Activated effector memory CD4-positive, alpha-beta T cell treated with anti-CD3 and anti-CD28 coated beads, Interleukin-2, amount 50 U/mL, for 16 hours (primary cell): ENCODE data around the gene CTBP1.
"Not testable (repeated sequence)": the region's sequence is repeated elsewhere in the genome, so short reads cannot be mapped to it uniquely, and the experiment has no call there.

Source experiments
- DNase-seq: peaks from one replicate; pipeline ENCODE4 v3.0.0-alpha.2; 2020

CTBP1 gene

DNA sequence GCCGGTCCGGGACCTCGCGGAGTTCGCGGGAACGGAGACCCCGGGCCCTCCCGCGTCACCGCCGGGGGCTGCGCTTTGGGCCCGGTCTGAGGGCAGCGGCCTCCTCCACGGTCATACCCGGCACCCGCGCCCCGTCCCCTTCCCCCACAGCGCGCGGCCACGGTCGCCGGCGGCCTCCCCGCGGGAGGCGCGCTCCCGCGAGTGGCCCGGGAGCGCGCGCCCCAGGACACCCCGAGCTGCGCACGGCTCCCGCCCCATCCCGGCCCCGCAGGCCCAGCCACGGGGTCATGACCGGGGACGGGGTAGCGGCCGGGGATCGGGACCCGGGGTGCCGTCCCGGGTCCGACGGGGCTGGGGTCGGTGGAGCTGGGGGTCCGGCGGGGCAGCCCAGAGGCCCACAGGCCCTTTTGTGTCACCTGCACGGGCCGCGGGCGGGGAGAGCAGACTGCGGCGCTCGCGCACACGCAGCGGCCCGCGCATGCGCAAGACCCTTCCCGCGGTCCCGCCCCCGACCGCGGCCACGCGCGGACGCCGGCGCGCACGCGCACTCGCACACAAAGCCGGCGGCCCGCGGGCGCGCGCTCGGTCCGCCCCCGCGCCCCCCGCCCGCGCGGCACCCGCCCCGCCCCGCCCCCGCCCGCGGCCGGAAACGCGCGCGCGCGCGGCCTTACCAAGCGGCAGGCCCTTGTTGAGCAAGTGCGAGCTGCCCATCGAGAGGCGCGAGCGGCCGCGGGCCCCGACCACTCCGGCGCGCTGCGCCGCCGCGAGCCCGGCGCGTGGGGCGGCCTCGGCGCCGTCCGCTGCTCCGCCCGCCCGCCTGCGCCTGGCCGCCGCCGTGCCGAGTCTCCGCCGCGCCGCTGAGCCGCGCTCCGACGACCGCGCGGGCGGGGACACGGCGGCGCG is at the start of gene CTBP1:
Gene CTBP1, minus strand, starts transcription at position 886 of the 903 bp plus-strand sequence. CDS start 7,799 bp downstream, outside the sequence.
- peak; percentile 94 for DNase-seq

DNA sequence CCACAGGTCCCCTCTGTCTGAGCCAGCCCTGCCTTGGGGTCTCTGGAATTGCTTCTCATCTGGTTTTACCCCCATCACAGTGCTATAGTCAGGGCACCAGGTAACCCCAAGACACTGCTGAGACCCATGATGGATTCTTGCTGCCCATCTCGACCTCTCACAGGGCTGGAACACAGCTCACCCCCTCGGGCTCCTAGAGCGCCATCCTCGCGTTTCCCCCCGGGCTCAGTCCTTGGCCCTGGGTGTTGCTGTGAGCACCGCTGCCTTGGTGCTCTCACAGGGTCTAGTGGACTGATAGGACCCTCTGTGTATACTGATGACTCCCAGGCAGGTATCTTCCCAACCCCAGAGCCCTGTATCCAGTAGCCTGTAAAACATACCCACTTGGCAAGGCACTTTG is 49.5 kb upstream of the CTBP1 start:
- DNase-seq = peak; percentile 39

DNA sequence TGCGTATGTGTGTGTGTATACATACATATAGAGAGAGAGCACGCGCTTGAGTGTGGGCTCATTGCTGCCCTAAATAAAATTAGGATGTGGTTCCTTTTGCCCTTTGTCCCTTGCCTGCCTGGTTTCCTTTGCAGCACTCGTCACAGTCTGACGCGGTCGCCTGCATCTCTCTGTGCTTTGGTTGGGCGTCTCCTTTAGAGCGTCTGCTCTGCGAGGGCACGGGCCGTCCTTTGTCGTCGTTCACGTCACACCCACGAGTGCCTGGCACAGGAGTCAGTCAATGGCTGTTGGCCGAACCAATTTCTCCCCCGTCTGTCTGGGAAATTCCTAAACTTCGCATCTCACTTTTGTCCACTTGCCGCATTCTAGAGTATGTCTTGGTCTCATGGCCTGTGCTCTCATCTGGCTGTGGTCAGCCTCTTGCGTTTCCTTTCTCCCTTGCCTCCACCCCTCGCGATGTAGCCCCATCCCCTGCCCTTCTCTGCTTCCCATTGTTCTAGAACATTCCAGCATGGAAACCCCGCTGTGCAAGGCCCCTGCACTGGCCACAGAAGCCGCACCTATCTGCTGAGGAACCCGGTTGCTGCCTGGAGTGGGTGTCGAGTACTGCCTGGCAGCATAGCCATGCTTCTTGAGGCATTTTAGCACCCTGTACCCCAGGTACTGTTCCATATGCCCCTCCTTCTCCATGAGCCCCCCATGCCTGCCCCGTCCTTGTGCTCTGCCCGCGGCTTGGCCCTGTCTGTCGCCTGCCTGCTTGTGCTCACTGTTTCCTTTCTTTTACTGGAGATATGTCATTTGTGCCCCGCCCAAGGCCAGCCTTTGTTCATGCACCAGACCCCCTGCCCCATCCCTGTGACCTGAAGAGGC is 48.8 kb upstream of the CTBP1 start:
- DNase-seq = peak; percentile 72

DNA sequence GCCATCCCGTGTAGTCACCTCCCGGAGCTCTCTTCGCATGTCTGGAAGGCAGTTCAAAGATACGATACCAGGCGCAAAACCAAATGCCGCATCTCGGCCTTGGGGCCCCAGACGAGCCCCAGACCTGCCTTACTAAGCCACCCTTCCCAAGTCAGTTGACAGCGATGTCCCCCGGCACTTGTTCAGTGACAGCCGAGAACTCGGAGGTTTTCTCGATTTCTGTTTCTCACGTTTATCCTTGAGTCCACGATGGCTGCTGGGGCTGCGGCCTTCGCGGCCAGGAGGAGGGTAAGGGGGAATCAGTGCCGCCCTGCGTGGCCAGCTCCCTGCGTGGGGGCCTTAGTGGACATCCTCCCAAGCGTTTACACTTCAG is 48.1 kb upstream of the CTBP1 start:
- DNase-seq = peak; percentile 49

DNA sequence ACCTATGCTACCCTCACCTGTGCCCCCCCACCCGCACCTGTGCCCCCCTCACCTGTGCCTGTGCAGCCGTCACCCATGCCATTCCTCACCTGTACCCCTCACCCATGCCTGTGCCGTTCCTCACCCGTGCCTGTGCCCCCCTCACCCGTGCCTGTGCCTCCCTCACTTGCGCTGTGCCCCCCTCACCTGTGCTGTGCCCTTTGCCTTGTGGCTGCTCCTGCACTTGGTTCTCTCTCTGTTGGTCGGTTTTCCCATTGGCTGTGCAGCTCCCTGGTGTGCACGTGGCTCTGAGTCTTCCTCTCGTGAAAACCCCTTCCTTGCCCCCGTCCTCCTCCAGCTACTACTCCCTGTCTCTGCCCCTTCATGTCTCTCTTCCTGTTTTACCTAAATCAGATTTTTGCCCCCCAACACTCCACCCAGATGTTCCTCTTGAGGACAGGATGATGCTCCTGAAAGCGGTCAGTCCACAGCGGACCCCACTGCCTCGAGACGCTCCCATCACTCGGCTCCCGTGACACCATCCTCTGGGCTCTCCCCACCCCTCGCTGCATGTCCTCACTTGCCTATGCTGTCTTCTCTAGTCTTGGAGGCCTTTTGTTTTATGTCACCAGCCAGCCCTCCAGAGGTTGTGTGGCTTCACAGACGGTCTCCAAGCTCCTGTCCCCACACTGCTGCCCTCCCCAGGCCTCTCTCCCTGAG is 47.5 kb upstream of the CTBP1 start:
- peak; percentile 48 for DNase-seq

DNA sequence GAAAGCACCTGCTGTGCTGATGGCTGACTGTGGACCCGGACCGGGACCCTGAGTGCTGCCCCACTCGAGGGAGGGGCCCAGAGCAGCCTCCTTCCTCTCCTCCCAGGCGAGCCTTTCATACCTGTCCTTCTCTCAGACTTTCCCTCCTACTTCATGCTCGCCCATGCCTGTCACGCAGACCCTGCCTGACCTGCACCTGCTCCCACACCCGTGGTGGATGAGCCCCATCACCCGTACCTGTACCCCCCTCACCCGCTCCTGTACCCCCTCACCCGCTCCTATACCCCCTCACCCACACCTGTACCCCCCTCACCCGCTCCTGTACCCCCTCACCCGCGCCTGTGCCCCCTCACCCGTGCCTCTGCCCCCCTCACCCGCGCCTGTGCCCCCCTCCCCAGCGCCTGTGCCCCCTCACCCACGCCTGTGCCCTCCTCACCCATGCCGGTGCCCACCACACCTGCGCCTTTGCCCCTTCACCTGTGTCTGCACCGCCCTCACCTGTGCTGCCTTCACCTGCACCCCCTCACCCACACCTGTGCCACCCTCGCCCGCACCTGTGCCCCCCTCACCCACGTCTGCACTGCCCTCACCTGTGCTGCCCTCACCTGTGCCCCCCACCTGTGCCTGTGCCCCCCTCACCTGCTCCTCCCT is 46.6 kb upstream of the CTBP1 start:
- peak; percentile 52 for DNase-seq

DNA sequence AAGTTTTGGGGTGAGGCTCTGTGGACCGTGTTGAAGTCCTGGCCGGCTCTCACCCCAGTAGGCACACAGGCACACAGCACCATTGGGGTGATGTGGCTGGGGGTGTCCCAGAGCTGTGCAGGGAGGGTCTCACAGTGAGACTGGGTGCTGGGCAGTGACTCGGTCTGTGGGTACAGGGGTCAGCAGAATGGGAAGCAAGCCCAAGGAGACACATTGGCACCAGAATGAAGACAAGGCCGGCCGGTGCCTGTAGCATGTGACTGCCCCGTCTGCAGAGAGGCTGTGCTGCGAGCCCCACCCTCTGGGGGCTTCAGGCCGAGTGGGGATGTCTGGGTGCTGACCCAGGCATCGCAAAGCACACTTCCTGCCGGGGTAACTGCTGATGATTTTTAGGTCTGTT is 46.0 kb upstream of the CTBP1 start:
- DNase-seq = peak; percentile 60

DNA sequence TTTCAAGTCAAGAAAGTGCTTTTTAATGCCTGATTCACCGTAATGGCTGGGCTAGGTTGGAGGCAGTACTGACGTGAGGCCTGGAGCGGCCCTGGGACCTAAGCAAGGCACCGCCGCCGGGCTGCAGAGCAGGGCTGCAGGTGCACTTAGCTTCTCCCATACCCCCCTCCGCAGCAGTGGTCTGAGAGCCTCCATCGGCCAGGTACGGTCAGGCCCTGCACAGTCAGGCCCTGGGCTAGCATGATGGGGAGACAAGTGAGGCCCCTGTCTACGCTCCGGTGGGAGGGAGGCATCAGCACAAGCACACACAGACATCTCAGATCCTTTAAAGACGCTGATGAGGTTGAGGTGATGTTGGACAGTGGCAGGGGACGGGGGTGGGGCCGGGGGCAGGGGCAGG is 45.5 kb upstream of the CTBP1 start:
- DNase-seq = peak; percentile 45

DNA sequence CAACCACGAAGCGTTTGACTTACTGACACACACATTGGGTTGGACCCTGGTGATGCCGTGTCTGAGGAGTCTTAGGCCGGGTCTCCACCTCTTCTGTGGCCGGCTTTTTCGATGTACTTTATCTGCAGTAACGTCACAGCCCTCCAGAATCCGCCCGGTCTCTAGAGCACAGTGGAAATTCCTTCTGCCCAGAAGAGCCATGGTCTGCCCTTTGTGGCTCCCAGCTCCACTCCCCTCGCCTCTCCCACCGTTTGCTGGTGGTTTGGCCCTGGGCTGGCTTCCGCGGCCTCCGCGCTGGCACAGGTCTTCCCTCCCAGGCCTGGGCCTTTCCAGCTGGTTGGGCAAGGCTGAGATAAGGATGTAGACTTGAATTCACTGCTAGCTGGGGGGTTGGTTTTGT is 45.1 kb upstream of the CTBP1 start:
- peak; percentile 44 for DNase-seq

DNA sequence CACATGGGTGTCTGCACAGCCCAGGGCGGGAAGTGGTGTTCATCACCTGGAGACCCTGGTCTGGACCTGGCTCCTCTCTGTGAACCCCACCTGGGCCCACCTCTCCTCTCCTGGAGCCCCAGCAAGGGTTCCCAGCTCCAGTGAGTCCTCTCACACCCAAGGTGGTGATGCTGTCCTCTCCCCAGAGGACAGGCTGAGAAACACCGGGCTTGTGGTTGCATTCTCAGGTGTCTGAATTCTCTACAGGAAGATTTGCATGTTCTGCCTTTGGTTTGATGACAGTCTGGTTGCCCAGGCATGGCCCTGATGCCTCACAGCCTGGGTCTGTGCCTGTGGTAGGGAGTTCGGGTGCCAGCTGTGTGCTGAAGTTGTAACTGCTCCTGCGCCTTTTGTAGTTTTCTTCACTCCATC is 44.6 kb upstream of the CTBP1 start:
- DNase-seq = peak; percentile 49

DNA sequence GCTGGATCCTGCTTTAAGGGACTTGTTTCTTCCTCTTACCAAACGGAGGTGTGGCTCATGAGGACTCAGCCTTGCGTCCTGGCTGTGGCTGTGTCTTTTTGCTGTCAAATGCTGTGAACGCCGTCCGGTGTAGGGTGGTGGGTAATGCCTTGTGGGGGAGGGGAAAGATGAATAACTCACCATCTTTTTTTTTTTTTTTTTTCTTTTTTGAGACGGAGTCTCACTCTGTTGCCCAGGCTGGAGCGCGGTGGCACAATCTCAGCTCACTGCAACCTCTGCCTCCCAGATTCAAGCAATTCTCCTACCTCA is 43.7 kb upstream of the CTBP1 start:
- DNase-seq = not testable (repeated sequence)

DNA sequence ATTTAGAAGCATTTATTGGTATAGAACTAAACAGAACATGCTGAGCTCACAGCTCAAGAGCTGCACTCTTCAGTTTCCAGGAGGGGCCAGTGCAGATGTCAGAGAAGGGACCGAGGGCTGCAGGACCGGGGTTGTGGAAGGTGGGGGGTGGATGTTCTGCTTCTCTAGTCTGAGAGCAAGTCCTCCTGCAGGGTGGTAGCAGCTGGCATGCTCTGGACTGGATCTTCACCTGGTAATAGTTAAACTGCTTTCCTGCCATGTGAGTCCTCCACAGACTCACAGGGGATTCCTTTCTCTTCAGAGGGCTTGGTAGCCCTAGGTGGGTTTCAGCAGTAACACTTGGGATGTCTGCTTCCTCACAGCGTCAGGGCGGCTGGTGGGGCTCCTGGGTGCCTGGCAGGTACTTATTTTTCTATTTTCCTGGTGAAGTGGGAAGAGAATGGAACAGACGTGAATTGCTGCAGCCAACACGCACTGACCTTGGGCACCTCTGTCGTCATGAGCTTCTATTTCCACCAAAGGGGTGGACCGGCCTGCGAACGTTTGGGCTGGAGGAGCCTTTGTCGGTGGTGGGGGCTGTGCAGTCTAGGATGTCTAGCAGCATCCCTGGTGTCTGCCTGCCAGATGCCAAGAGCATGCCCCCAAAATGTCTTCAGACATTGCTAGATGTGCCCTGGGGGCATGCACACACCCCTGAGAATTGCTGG is 43.2 kb upstream of the CTBP1 start:
- DNase-seq = peak; percentile 54

DNA sequence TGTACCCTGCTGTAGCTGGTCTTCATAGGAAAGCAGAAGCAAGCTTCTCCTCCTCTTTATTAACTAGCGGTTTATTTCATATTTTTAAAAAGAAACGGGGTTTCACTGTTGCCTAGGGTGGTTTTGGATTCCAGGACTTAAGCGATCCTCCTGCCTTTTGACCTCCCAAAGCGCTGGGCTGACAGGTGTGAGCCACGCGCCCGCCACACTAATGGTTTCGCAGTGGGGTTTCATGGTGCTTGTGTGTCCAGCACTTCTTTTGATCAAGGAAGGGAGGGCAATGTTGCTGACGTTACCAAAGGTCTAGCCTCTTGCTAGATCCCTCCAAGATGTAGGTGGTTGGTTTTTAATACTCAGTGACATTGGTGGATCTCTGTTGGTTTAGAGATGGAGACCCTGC is 42.2 kb upstream of the CTBP1 start:
- DNase-seq = peak; percentile 59

DNA sequence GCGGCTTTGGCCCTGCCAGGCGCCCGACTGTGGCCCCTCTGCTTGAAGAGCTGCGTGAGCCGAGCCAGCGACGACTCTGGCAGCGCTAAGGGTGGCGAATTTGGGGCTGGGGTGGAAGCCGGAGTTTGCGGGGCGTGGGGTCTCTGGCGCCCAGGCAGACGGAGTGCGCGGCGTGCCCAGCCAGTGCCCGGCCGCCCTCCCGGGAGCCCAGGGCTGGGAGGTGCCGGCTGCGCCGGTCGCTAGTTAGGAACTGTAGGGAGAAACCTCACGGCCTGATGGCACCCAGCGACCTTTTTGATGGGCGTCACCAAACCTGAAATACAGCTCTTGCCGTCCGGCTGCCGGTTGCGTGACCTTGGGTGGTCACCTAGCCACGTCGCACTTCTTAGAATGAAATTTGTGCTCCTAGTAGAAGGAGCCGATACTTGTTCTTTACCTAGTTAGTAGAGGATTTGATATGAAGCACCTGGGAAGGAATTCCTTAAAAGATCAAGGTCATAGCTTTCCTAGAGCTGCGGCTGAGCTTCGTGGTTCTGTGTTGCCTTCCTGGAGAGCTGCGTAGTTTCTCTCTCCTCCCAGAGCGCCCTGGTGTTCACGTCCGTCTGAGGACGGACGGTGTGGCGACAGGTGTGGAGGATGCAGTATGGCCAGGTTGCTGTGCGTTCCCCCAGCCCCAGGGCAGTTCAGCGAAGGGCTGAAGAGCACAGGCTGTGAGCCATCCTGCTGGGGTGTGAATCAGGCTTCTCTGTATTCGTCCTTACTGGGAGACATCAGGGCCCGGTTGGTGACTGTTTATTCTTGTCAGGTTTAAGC is 41.4 kb upstream of the CTBP1 start:
- peak; percentile 68 for DNase-seq

DNA sequence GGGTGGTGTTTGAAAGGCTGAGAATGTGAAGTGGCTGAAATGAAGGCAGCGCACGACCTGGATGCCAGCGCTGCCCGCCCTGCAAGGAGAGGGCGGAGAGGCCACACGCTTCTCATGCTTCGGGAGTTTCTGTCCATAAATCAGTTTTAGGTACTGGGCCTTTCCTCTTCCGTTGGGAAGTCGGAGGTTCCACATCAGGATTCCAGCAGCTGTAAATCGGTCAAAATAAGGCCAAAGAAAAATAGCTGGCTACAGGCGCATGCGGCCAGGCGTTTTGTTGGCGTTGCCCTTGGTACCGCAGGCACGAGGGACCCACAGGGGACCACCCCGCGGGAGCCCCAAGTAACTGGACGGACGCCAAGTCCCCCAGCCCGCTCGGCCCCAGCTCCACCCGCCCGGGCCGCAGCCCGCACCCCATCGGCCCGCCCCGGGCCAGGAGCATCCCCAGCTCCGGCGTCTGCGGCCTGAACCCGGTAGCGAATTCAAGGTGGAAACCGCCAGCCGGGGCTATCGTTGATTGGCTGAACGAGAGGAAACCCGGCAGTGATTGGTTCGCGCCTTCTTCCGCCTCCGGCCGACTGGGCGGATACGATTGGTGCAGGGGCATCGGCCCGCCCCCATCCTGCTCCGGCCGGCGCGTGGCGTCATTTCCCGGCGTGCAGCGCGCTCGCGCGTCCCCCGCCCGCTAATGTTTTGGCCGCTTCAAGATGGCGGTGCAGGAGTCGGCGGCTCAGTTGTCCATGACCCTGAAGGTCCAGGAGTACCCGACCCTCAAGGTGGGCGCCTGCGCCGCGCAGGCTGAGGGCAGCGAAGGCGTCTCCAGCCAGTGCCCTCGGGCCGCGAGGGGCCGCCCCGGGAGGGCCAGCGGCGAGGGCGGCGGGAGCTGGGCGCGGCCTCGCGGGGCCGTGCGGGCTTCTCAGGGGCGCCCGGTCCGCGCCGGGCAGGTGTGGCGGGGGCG is 40.6 kb upstream of the CTBP1 start, which contains the start of gene MAEA:
Gene MAEA, plus strand, starts transcription at position 685 of the 958 bp plus-strand sequence. Its CDS starts 23 bp downstream, at position 708.
- DNase-seq = peak; percentile 99

DNA sequence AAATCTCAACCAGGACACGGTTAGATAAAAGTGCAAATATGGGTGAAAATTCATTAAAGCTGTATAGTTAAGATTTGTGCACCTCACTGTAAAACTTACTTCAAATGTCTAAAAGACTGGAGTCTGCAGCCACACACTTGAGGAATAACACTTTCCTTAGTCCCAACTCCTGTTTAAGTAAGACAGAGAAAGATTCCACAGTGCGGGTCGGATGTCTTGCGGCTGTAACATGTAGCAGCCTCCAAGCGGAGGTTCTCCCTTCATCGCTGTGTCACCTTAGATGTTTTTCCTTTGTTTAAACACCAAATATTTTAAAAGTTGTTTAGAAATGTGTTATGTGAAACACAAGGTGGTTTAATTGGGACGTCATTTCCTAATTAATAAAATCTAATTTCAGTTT is 39.9 kb upstream of the CTBP1 start:
- no peak for DNase-seq

DNA sequence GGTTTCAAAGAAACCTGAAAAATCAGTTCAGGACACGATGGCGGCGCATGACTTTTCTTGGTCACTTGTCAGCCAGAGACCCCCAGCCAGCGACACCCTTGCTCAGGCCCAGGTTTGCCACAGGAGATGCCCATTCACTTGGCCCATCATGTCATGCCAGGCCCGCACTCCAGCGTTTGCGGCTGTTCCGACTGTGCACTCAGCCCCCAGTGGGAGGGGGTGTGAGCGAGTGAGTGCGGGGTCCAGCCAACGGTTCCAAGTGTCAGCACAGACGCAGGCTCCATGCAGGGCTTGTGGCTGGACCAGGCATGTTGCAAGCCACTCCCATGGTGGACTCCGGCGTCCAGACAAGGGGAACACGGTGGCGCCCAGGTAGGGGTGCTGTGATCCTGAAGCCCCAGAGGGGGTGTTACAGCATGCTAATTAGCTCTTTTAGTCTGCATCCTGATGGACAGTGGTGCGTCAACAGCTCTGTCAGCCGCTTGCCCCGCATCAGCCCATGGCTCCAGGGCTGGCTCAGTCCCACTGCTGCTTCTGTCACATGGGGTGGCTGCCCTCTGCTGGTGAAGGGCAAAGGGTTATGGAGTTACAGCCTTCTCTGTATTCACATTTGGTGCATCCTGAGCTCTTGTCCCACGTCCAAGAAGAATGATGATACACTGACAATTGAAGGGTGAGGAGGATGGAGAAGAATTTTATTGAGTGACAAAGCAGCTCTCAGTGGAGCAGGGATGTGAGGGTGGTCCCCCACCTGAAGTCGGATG is 37.0 kb upstream of the CTBP1 start:
- DNase-seq = peak; percentile 76

DNA sequence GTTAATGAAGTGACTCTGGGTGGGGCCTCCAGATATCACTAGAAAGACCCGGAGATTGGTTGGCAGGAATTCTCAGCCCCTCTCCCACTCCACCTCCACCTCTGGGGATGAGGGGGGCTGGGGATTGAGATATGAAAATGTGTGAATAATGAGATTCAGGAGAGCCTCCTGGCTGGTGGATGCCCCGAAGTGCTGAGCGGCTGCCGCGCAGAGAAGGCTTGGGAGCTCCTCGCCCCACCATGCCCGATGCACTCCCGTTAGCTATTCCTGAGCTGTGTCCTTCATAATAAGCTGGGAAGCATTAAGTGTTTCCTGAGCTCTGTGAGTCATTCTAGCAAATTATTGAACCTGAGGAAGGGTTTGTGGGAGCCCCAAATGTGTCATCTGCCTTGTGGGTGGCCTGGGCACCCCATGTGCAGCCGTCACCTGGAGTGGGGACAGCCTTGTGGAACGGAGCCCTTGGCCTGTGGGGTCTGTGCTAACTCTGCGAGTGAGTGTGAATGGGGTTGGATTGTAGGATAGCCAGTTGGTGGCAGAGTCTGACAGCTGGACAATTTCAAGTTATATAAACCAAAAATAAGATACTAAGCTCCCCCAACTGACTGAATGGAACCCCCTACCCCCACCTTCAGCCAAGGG is 36.3 kb upstream of the CTBP1 start:
- peak; percentile 45 for DNase-seq

DNA sequence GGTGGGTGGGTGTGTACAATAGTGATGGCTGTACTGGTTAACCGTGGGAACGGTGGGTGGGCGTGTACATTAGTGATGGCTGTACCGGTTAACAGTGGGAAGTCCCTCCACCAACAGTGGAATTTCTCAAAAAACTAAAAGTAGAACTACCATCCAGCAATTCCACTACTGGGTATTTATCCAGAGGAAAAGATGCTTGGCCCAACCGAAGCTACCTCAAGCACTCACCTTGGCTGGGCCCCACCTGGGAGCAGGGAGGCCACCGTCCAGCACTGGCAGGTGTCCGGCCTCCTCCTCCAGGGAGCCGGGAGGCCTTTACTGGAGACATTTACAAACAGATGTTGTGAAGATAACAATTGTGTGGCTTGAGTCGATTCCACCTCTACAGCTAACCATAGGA is 34.8 kb upstream of the CTBP1 start:
- peak; percentile 51 for DNase-seq
